Measurements from ENCODE around the gene WDR72. TPM values are rescaled to one million over a fixed set of nuclear protein-coding genes. Genes with fewer than 3 reads are reported as not detected.

Gene WDR72
- total and polyA plus RNA-seq, 2 of the 8 experiments (the other 6 are each of a cell fraction or from before 2014, with no cell fraction given) = 1.2 to 1.9 TPM

DNA sequence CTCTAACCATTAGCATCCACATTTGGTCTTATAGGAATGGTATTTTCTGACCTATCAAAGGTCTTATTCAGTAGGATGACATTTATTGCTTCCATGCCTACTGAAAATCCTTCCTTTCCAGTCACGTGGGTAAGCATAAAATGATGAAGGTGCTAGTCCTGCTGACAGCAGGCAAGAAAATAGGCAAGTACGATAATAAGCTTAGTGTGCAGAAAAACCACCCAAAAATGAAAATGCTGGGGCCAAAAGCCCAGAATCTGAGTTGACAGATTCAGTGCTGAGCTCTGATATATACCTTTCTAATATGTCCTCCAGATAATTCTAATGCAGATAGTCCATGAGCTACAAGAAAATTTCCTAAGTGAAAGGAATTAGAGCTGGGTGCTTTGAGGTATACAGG, 194.8 kb downstream of the WDR72 start (continued):
- TF ChIP-seq POLR2A (IDR thresholded peaks at IDR 0.05; ENCODE audit: control extremely low read depth in 1 of 2, low read depth in 2 of 2, low read length in 2 of 2) = no peak
- TF ChIP-seq, protein P1, sequence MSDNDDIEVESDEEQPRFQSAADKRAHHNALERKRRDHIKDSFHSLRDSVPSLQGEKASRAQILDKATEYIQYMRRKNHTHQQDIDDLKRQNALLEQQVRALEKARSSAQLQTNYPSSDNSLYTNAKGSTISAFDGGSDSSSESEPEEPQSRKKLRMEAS (IDR thresholded peaks at IDR 0.05) = no peak
